Mucosa of descending colon (tissue), 3 donors: ENCODE measurements around the gene CRPPA. TPM values are rescaled to one million over a fixed set of nuclear protein-coding genes. Genes with fewer than 3 reads are reported as not detected.

Experiments used
- ATAC-seq: fragments of 200-7000 bp; cut with Tn5 transposase; one replicate; pipeline ENCODE4 v1.9.1; 2020; ENCODE audit warnings: mild to moderate bottlenecking, moderate library complexity
- DNase-seq, 3 donors: peaks; one replicate each; pipeline ENCODE4 v3.0.0-alpha.2; 2020
- H3K36me3 ChIP-seq: fragments of 200-600 bp; one replicate; pipeline ENCODE4 v1.8.0; 2021; ENCODE audit warnings: low read depth, mild to moderate bottlenecking
- H3K4me1 ChIP-seq: fragments of 200-600 bp; one replicate; pipeline ENCODE4 v1.8.0; 2021; ENCODE audit warnings: low read depth, mild to moderate bottlenecking
- H3K4me3 ChIP-seq: fragments of 200-600 bp; one replicate; pipeline ENCODE4 v1.8.0; 2021; ENCODE audit warnings: mild to moderate bottlenecking
- H3K9me3 ChIP-seq: fragments of 200-600 bp; one replicate; pipeline ENCODE4 v1.8.0; 2021; ENCODE audit warnings: mild to moderate bottlenecking
- CTCF ChIP-seq: fragments of 200-600 bp; IDR thresholded peaks from one replicate; pipeline ENCODE4 v1.8.0; 2022; ENCODE audit warnings: antibody characterized with exemption, mild to moderate bottlenecking
- intact Hi-C, 2 donors: fragments of 100-400 bp; cut with DNase I in 1 of 2; cut with micrococcal nuclease in 1 of 2; formaldehyde crosslinking; loops; one replicate each; pipeline versions ENCODE4 v1.11.0 to v1.11.1; 2022; cut with DNase I, micrococcal nuclease
- total RNA-seq, 3 donors: library from RNA; stranded (reverse); fragmentation: NEBNext Ultra II Directional in 2 of 3; extraction: Animal tissue kit (Norgen Biotek cat#: 25700) in 2 of 3; gene quantifications; one replicate each; pipeline versions ENCODE4 v1.2.1 to v1.2.4, GENCODE V29; 2021 to 2023
- donor health status: DM: no; HTN: no; CAD: no; lungs with moderate emphysema.
- donor health status: DM: no; HTN: no; CAD: no.
- donor health status: DM: no; HTN: yes; CAD: no.

The CRPPA gene
- total RNA-seq, 3 donors from 2014 or later: 2.8 to 7.2 (median 2.9) TPM

- TF ChIP-seq CTCF: no peak
- Histone ChIP-seq H3K4me3 (no peak overlapping the region), H3K4me1 (peaks cover 13% of the 10 kb centered on the region), H3K36me3 (no peaks in the 10 kb centered on the region), H3K9me3 (no peaks in the 10 kb centered on the region)
- intact Hi-C loops: no loop called here
- DNase-seq (no peak), ATAC-seq (no peak)
These were observed 731 bp upstream of the CRPPA start for GRCh38 chr7:16422103-16422435.

GRCh38 chr7:16420649-16421332, 547 bp downstream of the CRPPA start:
- H3K4me1 ChIP-seq: peaks cover 13% of the 10 kb centered on the region
- H3K36me3 ChIP-seq: no peaks in the 10 kb centered on the region
- H3K4me3 ChIP-seq: peak overlapping the region; percentile 40
- H3K9me3 ChIP-seq: no peaks in the 10 kb centered on the region
- peak; percentile 88 to 89 (median 89) for DNase-seq
- intact Hi-C loops: no loop called here
- TF ChIP-seq CTCF: peak; percentile 10
- peak; percentile 91 for ATAC-seq

DNA sequence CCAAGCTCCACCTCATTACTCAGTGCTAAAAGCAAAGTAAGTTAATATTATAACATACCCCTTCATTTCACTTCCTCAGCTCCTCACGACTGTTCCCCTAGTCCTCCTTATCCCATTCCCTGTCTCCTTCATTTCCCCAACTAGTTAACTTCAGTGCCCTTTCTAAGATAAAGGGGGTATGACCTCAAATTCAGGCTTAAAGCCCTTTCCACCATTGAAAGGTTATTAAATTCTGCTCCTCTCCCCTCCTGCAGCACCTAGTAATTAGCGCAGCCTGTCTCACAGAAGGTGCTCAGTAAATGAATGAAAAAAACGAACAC, 1.0 kb downstream of the CRPPA start:
- Histone ChIP-seq H3K4me1 (peaks cover 13% of the 10 kb centered on the region), H3K9me3 (no peaks in the 10 kb centered on the region), H3K4me3 (no peak overlapping the region), H3K36me3 (no peaks in the 10 kb centered on the region)
- TF ChIP-seq CTCF: no peak
- DNase-seq: no peak
- no peak for ATAC-seq
- intact Hi-C loops: no loop called here

GRCh38 chr7:16419859-16420258, 1.5 kb downstream of the CRPPA start:
- H3K36me3 ChIP-seq: no peaks in the 10 kb centered on the region
- H3K9me3 ChIP-seq: no peaks in the 10 kb centered on the region
- no peak overlapping the region for H3K4me3 ChIP-seq
- intact Hi-C loops: no loop called here
- no peak for TF ChIP-seq CTCF
- peaks cover 13% of the 10 kb centered on the region for H3K4me1 ChIP-seq
- no peak for DNase-seq
- ATAC-seq: no peak

DNA sequence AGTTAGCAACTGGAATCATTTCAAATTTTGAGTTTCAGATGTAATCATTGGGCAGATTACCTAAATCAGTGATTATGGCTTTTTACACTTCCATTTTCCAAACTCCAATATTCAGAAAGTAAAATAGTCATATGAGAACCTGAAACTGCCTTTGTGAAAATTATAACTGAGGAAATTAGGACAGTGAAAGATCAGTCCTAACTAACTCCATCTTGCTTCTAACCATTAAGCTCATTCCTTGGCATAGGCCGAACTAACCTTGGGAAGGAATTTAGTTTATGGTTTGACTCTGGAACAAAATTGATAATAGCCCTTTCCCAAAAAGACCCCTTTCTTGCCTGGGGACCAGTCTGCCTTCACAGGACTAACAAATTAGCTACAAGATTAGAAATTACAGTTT, 2.2 kb downstream of the CRPPA start:
- intact Hi-C loops: no loop called here
- ATAC-seq (no peak), DNase-seq (no peak)
- no peak overlapping the region for H3K4me3 ChIP-seq
- H3K36me3 ChIP-seq: no peaks in the 10 kb centered on the region
- H3K9me3 ChIP-seq: no peaks in the 10 kb centered on the region
- no peak for TF ChIP-seq CTCF
- H3K4me1 ChIP-seq: peaks cover 13% of the 10 kb centered on the region

- no peaks in the 10 kb centered on the region for H3K9me3 ChIP-seq
- ATAC-seq (no peak), DNase-seq (peak in 1 of 3 donors; percentile 40)
- no peaks in the 10 kb centered on the region for H3K36me3 ChIP-seq
- intact Hi-C loops: no loop called here
- no peak for TF ChIP-seq CTCF
- H3K4me1 ChIP-seq: peaks cover 13% of the 10 kb centered on the region
- H3K4me3 ChIP-seq: no peak overlapping the region
These were observed 3.4 kb downstream of the CRPPA start for GRCh38 chr7:16417906-16418305.
